HG03469 (cell line): ENCODE data around the gene MTSS2.

Source experiments
- ATAC-seq: cut with Tn5 transposase; IDR thresholded peaks from one replicate; pipeline ENCODE4 v1.9.1; 2021; ENCODE audit warnings: mild to moderate bottlenecking, moderate library complexity, moderate number of reproducible peaks; ENCODE audit not compliant: unreplicated experiment

MTSS2 gene

DNA sequence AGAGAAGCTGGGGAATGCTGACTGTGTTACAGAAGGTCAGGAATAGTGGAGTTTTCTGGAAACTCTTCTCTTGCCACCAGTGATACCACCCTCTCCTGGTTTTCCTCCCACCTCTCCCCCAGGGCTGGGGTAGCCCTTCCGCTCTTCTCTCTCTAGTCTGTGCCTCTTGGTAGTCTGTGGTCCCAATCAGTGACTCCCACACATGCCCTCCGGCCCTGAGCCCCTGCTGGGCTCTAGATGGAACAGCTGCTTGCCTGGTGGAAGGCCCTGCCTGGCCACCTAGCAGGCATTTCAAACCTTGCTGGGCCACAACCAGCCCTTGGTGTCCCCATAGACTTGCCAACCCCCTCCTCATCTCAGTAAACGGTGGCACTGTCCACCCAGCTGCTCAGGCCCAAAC lies 15.2 kb upstream of the MTSS2 start:
- ATAC-seq, result no peak

DNA sequence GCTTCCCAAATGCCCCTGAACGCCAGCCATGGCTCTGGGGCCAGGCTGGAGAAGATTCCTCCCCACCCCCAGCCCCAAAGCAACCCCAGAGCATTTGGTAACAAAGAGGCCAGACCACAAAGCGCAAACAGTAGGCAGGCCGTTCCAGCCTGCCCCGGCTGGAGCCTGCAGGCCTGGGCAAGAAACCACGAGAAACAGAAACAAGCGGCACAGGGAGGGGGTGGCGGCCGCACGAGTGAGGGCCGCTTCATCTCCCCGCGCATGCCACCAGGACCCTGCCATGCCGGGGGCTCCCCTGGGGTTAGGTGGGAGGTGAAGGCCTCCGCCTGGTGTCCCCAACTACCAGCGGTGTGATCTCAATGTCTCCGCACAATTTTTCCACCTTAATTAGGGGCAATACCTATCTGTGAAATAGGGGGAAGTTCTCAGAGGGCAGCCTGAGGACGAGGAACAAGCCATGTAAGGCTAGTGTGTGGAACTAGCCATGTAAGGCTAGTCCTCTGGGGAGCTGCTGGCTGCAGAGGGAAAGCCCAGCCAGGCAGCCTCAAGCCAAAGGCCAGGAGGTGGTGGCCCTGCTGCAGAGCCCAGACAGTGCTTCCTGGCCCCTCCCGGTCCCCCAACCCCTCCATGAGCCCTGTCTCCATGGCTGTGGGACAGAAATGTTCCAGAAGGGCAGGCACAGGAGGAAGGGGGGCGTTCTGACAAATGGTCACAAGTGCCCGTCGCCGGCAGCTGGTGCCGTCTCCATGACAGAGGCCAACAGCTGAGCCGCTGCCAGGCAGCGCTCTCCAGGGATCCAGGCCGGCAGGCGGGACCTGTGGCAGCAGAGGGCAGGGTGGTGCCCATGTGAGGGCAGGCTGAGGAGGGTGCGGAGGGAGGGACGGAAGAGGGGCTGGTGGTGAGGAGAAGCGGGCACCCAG lies 14.5 kb upstream of the MTSS2 start:
- ATAC-seq, result no peak

DNA sequence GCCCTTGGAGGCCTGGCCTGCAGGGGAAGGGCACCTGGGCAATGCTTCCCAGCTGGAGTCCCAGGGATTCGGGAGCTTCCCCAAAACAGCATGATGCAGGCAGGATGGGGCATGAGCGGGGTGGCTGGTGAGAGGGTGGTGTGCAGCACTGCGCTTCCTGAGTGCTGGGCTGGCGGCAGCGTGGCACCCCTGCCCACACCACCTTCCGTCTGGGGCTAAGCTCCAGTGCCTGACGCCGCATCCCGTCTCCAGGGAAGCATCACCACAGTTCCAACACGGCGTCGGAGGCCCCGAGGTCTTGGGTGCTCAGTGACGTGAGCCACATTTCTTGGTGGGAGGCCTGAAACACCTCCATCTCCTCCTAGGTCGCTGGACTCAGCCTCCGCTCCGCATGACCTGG lies 13.8 kb upstream of the MTSS2 start:
- ATAC-seq, result no peak

- ATAC-seq, result no peak
Measured at GRCh38 chr16:70698901-70699300, 13.0 kb upstream of the MTSS2 start.

DNA sequence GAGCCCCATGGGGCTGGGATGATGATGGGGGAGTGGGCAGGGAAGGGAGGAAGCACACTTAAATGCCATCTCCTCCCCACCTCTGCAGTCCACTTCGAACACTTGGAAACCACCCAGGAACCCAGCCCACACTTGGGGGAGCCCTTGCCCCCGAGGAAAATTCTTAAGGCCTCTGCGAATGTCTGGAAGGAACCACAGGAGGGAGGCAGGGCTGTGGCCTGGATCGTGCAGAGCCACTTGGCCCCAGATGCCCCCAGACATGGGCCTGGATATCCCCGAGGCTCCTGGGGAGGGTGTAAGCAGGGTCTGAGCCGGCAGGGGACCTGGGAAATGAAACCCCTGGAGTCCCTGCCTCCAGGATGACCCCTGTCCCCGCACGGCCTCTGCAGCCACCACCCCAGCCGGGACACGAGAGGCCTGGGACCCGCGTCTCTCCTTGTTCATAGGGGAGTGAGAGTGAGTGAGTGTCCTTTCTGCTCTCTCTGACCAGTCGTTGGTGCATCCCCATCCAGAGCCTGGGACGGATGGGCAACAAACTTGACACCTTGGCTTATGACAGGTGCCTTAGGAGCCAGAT lies 11.8 kb upstream of the MTSS2 start:
- no peak for ATAC-seq

DNA sequence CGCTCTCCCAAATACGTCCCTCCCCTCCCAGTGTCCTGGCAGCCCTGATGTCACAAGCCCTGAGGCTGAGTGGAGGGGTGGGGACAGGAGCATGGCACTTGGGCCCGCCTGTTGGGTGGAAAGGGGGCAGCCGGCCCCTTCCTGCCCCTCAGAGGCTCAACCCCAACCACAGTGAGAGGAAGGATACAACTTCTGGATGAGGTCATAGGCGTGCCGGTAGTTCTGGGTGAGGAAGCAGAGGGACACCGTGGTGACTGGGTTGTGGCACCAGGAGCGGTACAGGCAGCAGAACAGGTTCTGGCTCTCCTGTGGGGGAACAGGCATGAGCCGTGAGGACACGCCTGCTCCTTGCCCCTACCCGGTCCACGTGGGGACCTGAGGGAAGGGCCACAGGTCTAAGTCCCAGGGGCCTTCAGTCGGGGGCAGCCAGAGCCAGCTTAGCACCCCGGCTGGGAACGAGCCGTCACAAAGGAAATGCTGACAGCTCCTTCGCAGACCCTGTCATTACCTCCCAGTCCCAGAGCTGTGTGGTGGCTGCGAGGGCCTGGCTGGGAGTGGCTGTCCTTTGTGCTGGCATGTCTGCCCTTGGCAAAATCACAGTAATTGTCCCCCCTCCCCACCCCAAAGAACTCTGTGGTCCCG lies 11.2 kb upstream of the MTSS2 start:
- ATAC-seq, result no peak

GRCh38 chr16:70696355-70696754 lies 10.5 kb upstream of the MTSS2 start:
- ATAC-seq, result no peak

- ATAC-seq, result no peak
Measured at GRCh38 chr16:70695331-70696070, 9.6 kb upstream of the MTSS2 start.

- ATAC-seq, result no peak
Measured at GRCh38 chr16:70694868-70695218, 9.0 kb upstream of the MTSS2 start.

DNA sequence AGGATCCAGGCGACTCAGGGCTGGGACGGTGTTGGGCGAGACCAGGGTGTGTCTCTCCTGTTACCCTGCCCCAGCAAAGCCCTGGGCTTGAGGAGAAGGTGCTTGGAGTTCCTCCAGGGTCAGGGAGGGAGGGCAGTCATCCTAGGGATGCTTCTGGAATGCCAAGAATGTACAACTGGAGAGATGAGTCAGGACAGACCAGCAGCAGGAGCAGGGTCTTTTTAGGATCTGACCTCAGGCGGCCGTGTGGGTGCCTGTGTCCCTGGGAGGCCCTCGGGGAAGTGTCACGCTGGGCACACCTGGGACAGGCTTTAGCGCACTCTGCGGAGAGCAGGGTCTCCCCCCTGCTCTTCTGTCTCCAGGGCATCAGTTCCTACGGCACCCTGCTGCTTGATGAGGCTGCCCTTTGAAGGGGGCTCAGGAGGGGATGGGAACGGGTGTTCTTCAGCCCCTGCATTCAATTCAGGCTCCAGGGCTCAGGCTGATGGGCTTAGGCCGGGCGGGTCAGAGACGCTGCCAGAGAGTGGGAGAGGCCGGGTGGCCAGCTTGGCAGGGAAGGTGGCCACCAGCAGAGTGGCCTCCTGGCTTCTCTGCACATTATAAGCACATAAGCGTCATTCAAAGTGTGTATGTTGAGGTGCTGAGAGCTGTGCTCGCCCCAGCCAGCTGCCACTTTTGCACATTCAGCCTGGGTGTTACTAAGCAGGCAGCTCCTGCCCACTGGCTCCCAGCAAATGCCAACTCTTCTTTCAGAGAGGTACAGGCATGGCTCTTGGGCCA lies 8.4 kb upstream of the MTSS2 start:
- no peak for ATAC-seq

GRCh38 chr16:70692873-70693671 lies 7.2 kb upstream of the MTSS2 start:
- ATAC-seq, result no peak

GRCh38 chr16:70692130-70692872 lies 6.4 kb upstream of the MTSS2 start:
- ATAC-seq, result no peak

- no peak for ATAC-seq
Measured at GRCh38 chr16:70691223-70692129, 5.6 kb upstream of the MTSS2 start.

GRCh38 chr16:70689970-70690891 lies 4.4 kb upstream of the MTSS2 start:
- ATAC-seq, result no peak

DNA sequence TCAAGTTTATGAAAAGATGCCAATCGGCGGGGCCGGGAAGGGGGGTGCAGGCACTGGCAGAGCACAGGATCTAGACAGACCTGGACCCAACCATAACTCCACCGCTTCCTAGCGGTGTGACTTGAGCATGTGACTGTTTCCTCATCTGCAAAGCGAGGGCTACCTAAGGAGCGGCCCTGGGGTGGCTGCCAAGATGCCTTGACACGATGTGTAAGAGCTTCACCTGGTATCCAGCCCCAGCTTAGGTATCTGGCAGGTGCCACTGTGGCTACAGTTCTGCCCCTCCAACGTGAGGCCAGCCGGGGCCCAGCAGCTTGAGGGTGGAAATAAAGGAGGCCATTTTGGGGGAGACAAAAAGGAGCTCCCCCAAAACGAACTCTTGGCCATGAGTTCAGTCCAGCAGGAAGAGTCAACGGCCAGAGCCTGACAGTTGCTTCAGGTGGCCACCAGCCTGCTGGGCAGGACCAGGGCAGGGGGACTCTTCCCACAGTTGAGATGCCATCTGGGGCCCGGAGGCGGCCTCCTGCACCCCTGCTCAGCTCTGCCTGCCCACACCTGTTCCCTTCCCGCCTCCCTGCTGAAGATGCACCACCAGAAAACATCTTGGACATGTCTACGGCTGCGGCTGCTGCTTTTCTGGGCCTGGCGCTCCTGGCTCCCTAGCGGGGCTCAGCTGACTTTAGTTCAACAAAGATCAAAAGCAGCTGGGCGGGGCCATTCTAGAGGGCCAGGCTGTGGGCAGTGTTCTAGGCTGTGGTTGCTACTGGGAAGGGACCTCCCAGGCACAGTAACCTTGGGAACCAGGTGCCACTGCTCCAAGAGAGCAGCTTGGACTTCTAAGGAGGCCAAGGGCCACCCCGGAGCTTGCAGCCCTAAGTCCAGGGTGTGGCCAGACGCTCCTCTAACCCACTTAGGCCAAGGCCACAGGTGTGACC lies 3.4 kb upstream of the MTSS2 start:
- ATAC-seq, result no peak

GRCh38 chr16:70688246-70688742 lies 2.4 kb upstream of the MTSS2 start:
- ATAC-seq, result no peak
